Left hindlimb (tissue), 1 donor: ENCODE data around the gene AIPL1.

Experiments
- DNase-seq: peaks from one replicate; pipeline ENCODE4 v3.0.0-alpha.2; 2018

AIPL1 gene

DNA sequence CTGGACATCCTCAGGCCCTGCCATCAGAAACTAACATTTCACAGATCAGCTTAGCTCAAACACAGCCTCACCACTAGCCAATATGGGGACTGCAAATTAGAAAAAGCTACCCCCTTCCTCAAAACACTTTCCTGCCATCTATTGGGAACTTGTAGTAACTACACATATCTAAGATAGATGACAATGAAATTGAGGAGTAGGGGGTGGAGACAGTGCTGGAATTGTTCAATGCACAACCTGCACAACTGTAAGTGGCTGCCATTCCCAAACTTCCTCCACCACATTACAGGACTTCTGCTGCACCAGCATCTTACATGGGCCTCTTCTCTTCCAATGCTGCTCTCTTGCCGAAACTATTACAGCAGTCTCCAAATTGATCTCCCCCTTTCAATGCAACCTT is 21.9 kb downstream of the AIPL1 start:
- no peak for DNase-seq

DNA sequence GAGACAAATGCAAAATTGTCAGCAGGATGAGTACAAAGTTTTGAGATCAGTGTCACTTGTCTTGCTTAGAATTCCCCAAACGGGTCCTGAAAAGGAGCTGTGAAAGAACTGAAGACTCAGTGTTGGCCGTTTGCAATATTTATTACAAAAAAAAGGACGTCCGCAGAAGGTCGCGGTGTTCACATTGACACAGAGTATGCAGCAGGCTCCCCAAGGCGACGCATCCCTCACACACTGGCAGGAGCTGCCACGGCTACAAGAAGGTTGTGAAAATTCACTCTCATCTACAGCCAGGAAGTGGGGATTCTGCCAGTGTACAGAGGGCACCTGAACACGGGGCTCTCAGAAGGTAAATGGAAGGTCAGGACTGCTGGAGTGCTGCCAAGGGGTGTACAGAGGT is 26.2 kb downstream of the AIPL1 start:
- DNase-seq, result no peak

DNA sequence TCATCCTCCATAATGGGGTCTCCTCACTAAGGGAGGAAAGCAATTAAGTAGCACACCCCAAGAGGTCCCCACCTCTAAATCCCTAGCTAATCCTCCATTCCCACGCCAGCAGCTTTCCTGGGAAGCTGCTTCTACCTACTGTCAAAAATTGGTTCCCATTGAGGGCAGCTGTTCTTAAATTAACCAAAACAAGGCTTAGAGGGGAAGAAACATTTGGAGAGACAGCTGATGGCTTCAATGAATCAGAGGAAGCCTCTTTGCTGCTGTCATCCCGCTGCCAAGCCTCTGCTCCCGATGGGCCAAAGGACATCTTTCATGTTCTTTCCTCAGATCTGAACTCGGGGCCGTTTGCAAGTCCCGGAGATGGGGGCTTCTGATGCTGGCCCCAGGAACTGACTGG is 26.6 kb downstream of the AIPL1 start:
- no peak for DNase-seq

DNA sequence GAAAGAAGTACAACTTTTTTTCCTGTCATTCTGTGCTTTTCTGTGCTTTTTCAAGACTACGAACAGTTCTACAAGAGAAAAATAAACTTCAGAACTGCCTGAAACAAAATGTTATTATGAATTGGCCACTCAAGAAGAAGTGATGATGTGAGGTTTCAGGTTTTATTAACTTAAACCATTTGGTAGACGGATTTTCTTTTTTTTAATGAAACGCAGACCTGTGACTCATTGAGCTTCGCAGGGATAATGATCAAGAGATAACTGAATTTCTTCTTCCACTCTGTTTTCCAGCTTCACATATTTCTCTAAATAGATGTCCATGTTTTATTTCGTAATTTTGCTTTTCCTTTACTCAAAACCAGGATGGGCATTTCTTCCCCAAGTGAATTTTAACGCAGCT is 32.7 kb downstream of the AIPL1 start:
- DNase-seq, result no peak

DNA sequence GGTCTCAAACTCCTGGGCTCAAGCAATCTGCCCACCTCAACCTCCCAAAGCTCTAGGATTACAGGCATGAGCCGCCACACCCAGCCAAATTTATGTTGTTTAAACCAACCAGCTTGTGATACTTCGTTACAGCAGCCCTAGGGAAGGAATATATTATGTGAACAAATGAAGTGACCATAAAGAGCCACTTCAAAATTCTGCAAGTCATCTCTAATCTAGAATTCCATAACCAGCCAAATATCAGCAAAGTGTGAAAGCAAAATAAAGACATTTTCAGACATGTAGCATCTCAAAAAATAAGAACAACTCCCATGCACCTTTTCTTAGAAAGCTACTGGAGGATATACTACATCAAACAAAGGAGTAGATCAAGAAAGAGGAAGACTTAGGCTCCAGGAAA is 36.0 kb downstream of the AIPL1 start:
- no peak for DNase-seq

DNA sequence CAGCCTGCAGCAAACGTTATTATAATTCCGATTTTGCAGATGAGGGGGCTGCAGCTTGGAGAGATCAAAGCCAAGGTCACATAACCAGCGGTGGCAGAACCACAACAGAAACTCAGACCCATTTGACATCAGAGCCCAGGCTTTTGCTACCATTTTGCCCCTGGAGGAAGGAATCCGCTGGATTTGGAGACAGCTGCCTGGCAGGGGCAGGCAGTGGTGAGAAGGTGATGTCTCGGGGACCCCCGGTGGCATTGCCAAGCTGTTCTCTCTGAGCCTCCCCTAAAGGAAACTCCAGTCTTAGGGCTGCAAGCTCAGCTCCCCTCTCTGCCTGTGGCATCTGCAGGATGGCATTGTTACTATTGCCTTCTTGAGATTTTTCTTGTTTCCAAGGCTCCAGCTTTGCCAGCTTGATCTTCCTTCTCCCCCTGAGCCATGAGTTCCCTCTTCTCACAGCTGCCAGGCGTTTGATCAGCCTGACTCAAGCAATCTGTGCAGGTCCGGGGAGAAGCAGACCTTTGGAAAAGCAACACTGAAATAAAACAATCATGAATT is 40.8 kb downstream of the AIPL1 start:
- no peak for DNase-seq

DNA sequence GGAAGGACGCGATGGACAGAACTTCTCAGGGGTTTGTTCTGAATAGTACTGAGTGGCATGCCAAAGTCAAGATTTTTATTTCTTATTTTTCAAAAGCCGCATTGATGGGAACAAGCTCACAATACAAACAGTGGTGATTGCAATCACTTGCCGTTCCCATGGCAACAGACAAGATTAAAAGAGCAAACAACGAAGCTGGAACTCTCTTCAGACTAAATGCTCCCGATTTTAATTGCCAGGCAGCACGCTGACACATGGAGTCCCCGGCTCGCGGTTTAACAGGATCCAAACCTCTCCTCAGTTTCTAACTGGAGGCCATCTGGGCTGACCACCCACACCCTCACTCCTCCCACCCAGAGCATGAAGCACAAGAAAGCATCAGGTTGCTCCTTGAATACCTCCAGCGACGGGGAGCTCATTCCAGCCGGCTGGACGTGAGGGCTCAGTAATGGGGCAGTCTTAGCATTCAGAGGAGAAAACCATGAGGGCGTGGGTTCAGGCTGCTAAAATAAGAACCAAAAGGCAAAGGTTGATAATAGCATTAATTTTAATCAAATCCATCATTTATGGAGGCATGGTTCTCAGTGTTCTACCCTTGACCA is 41.5 kb downstream of the AIPL1 start:
- DNase-seq, result no peak

DNA sequence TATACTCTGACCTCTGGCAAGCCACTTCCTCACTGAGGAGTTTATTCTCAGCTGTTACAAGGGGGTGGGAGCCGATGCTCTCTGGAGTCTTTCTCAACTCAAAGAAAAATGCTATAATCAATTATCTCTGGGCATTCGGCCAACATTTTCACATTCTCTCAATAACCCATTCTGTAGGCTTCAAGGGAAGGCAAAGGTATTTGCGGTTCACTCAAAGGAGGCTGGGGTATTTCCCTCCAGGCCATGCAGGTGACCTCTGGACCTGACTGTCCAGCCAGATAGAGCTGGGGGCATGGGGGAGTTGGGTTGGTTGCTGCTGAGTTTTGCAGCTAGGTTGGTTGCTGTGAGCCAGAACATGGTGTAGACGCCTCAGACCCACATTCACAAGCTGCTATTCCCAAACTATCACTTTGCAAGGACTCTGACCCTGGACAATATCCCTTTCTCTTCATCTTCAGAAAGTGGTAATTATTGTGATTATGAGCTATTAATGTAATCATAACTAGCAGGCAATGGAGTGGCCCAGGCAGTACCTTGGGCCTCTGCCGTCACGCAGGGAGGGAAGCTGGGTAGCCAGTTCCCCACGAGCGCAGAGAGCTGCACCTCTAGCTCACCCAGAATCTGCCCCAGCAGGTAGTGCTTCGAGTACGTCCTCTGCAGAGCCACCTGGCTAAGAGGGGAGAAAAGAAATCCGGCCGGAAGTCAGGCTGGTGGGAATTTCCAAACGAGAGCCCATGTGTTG is 42.1 kb downstream of the AIPL1 start:
- no peak for DNase-seq

DNA sequence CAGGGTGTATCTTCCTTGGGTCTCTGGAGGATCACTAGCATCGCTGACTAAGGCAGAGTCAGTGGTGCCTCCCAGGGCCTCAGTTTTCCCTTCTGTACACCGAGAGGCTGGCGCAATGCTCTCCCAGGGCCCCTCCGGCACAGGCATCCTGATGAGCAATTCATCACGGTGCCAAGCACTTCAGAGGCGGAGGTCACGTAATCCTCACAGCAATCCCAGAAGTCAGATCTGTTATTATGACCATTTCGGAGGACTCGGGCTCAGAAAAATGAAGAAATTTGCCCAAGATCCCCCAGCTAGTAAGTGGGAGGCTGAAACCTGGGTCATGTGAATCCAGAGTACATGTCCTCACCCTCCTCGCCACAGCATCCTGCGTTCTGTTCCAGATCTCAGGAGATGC is 46.5 kb downstream of the AIPL1 start:
- DNase-seq, result no peak

DNA sequence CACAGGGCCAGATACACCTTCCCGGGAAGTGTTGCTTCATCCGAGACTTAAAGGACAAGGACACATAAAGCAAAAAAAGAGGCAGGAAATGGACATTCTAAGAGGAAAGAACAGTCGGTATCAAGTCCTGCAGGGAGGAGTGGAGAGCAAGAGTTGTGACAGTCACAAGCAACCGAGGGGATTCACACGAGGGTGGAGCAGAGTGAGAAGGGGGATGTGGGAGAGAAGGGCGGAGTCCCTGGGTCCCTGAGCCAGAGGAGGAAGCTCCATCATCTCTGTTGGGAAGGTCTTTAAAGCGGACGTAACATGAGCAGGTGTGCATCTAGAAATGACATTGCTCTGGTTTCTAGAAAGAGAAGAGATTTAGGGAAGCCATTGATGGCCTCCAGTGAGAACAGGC is 47.1 kb downstream of the AIPL1 start:
- no peak for DNase-seq

DNA sequence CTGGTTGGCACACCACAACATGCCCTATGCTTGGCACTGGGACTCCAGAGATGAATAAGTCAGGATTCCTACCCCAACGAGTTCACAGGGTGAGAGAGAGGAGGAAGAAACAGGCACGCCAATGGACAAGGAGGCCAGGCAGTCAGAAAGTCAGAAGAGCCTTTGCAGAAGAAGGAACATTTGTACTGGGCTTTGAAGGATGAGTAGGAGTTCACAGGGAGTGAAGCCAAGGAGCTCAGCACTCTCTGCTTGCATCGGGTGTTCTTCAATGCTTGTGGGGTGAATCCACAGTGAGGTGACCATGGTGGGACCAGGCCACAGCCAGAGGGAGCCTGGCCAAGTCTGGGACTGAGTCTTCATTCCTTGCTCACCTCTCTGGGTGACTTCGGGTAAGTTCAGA is 47.5 kb downstream of the AIPL1 start:
- DNase-seq, result no peak

DNA sequence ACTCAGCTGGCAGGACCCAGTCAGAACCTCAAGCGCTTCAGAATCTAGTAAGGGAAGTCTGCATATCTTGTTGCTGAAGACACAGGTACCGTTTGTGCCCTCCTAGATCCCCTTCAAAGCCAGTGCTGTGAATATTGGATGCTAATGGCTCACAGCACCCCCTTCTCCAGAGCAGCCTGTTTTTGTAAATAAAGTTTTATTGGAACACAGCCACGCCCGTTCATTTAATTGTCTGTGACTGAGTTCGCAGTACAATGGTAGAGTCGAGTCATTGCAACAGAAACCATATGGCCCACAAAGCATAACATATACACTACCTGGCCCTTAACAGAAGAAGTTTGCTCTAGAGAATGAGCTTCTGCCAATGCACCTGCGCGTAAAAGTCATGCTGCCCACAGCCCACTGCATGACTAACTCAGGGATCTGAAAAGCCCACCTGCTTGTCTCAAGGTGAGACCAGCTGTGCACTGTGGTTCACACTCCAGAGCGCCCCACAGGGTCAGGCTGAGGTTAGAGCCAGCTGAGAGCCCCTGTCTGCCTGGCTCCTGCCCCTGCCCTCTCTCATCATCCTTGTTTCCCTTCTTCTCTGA is 48.8 kb downstream of the AIPL1 start:
- DNase-seq, result no peak

DNA sequence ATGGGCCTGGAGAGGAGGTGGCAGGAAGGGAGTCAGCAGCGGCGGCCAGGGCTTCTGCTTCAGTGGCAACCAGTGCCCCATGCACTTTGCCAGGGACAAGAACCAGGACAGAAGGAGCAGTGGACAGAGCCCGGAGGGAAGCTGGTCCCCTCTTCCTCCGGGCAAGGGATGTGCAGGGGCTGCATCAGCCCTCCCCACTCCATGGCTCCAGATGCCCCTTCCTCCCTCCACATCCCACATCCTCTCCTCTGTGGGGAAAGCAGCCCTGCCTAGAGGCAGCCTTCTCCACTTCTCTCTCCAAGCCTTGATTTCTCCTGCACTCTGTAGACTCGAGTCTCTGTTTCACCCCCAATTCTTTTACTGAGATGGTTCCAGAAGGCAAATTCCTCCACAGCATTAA is 50.4 kb downstream of the AIPL1 start:
- DNase-seq, result no peak

DNA sequence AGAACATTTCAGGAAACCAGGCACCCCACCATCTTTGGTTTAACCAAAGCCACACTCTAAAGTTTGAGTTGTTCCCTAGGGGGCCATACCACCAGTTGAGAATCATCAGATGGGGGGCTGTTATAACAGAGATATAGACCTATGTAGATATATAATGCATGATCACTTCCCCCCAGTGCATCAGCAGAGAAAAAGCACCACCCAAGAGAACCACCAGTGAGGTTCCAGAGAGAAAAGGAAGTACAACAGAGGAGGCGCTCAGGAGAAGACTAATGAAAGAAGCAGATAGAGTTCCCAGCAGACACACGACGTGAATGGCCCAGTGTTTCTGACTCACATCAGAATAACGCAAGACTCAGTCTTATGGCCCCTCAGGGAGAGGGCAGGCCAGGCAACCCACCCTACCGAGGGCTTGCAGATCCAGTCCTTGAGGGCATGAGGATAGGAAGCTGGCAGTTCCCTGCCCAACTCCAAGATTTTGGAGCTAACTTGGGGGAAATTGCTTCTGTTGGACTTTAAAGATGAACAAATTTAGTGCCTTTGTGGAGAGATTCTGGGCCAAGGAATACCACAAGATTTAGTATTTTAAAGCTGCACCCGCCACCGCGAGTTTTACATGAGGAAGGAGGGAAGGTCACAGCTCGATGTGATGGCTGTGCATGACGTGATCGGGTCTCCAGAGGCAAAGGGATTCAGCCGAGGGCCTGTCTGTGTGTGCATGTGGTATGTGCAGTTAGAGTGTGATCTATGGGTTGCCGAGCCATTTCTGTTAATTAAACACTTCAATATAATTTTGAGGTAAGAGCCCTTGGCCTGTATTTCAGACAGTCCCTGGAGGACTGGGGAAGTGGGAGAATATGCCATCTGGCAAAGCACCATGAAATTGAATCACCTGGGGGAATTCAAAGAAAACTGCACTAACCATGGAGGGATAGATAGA is 53.1 kb downstream of the AIPL1 start:
- no peak for DNase-seq

DNA sequence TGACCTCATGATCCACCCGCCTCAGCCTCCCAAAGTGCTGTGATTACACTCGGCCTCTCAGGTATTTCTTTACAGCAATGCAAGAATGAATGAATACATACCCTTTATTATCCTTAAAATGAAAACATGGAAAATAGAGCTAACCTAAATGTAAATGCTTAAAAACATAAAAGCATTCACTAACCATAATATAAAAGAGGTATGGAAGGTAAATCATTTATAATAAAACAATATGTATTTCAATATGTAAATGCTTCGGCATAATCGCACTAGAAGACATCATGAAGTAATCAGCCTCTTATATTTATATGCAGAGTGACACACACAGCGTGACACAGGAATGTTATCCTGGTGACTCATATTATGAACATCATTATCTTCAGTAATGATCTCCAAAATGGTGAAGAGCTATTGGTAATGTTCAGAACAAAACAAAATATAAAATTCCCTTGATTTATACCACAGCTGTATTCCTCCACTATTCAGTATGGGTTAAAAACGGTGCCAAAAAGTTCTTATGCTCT is 53.9 kb downstream of the AIPL1 start:
- DNase-seq, result no peak

DNA sequence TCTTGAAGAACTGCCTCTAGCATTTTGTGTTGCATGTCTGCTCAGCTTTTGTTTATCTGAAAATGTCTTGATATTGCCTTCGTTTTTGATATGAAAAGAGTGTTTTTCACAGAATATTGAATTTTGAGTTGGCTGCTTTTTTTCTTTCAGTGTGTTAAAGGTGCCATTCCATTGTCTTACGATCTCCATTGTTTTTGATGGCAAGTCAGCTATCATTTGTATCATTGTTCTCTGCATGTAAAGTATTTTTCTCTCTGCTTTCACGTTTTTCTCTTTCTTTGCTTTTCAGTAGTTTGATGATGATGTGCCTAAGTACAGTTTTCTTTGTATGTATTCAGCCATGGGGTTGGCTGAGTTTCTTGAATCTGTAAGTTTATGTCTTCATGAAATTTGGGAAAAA is 57.0 kb downstream of the AIPL1 start:
- DNase-seq, result no peak

DNA sequence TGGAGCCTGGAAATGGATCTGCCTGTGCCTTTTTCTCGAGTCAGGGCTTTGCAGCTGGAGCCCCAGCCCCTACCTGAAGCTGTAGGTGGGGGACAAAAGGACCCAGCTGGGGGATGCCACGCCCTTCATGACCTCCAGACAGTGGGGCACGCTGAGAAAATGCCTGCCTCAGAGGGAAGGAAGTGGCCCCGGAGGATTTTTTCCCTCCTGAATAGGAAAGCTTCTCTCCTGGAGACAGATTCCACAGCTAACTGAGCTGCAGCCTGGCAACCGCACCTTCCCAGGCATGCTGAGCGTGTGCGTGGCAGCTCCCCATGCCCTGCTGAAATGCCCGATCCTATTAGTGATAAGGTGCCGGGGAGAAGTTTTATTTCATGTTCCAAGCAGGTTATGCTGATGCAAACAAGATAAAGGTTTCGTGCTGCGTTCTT is 58.0 kb downstream of the AIPL1 start:
- DNase-seq, result no peak

DNA sequence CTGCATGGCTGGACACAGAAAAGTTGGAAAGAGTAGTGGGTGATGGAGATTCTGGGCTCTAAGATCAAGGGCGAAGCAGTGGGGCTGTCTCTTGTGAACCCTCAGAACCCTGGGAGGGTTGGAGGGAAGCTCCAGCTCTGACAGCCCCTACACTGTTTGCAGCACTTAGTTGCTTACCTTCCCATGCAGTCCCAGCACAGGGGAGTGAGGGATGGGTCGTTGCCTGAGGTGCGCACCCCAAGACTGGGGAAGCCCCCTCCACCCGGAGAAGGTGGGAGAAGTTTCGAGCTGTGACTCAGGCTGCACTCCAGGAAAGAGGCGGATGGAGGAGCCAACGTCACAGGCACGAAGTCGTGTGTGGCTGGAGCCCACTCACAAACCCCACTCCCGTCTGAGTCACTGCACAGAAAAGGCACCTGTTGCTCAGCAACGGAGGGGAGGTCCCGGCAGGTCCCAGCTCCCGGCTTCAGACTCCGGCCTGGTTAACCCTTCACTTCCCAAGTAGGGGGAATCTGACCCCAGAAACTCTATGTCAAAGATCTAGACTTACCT is 60.1 kb downstream of the AIPL1 start:
- DNase-seq, result no peak

DNA sequence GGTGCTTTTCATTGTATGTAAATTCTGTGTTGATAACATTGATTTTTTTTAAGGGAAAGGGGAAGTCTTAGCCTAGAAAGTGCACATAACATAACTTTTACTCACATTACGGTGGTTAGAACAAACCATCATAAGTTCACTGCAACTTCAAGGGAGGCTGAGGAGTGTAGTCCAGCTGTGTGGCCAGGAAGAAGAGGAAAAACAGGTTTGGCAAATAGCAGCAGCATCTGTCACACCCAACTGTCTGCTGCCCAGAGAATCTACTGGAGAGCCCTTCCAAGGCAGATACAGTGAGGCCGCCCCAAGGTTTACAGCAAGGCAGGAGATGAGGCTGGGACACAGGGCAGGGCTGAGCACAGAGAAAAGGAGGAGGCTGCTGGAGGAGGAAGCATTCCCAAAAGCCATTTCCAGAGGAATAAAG is 60.6 kb downstream of the AIPL1 start:
- DNase-seq, result no peak
